ENCODE data around the gene CILP2.

Gene CILP2, protein sequence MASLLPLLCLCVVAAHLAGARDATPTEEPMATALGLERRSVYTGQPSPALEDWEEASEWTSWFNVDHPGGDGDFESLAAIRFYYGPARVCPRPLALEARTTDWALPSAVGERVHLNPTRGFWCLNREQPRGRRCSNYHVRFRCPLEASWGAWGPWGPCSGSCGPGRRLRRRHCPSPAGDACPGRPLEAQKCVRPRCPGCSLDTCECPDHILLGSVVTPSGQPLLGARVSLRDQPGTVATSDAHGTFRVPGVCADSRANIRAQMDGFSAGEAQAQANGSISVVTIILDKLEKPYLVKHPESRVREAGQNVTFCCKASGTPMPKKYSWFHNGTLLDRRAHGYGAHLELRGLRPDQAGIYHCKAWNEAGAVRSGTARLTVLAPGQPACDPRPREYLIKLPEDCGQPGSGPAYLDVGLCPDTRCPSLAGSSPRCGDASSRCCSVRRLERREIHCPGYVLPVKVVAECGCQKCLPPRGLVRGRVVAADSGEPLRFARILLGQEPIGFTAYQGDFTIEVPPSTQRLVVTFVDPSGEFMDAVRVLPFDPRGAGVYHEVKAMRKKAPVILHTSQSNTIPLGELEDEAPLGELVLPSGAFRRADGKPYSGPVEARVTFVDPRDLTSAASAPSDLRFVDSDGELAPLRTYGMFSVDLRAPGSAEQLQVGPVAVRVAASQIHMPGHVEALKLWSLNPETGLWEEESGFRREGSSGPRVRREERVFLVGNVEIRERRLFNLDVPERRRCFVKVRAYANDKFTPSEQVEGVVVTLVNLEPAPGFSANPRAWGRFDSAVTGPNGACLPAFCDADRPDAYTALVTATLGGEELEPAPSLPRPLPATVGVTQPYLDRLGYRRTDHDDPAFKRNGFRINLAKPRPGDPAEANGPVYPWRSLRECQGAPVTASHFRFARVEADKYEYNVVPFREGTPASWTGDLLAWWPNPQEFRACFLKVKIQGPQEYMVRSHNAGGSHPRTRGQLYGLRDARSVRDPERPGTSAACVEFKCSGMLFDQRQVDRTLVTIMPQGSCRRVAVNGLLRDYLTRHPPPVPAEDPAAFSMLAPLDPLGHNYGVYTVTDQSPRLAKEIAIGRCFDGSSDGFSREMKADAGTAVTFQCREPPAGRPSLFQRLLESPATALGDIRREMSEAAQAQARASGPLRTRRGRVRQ

DNA sequence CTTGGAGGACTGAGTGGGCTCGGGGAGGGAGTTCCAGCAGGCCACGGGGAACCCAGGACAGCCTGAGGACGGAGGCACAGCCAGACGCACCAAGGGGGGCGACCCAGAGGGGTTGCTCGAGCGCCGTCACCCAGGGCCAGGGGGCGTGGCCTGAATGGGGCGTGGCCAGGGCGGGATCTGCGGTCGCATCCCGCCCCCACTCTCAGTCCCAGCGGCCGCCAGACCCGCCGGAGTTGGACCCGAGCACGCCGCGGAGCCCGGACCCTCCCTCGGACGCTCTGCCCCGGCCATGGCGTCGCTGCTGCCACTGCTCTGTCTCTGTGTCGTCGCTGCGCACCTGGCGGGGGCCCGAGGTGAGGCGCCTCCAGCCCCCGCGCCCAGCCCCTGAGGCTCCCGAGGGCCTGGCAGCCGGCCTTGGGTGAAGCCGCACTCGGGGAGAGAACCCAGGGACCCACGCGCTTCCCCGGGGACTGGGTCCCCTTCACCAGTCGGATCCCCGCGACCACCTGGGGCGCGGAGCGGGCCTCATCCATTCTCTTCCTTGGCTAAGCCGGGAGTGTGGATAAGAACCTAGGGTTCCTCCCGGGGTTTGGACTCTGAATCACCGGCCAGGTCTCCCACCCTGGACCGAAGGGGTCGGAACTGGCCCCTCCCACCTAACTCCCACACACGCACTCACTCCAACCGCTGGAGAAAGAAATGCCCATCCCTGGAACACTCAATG lies at the start of gene CILP2:
Gene CILP2 (plus strand): TSS at position 205 of the 724 bp plus-strand sequence. CDS start 85 bp downstream, at position 290.
- DNase-seq, result peak in 2 of 3 donors; percentile 28 to 49

DNA sequence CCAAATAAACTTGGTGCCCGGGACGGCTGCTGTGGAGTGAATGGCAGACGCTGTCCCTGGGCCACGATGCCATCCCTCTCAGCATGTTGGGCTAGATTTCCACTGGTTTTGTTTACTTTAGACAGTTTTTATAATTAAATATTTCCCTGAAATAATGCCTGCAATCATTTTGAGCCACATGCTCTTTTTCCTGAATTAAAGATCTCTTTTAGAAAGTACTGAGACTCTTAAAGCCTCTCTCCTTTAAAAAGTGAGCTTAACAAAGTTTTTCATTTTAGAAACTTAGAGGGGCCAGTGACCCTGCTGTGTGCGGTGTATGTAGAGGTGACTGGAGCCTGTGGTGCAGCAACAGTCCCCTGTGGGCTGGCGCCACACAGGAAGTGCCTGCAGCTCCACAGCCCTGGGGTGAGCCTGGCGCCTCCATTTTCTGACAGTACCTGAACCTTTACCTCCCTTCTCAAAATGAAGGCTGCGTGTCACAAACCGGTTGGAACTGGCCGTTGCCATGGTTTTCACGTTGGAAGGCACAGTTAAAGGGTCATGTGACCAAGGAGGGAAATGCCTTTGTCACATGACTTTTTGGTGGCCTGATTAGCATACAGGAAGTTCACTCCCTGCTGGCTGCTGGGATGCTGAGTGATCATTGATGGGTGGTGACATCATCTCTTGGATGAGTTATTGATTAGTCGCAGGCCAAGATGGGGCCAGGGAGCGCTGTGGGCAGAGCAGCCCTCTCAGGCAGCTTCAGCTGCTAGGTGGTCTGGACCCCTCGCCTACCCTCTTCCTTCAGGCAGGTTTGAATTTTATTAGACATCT lies 49.0 kb upstream of the CILP2 start:
- DNase-seq, result peak; percentile 69 to 83 (median 74)

DNA sequence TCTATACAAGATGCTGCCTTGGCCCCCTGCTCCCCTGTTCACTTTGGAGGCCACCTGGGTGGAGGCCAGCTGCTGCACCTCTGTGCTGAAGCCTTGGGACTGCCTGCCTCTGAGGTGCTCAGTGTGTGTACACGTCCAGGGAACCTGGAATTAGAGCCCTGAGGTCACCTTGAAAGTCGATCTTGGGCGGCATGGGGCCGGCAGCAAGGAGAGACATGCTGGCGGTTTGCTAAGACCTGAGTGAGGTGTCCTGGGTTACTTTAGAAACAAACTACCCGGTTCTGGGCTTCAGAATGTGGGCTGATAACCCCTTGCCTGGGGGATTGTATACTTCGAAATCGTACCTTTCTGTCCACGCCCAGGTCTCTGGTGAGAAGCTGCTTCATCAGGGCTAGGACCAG lies 48.3 kb upstream of the CILP2 start:
- DNase-seq, result no peak

DNA sequence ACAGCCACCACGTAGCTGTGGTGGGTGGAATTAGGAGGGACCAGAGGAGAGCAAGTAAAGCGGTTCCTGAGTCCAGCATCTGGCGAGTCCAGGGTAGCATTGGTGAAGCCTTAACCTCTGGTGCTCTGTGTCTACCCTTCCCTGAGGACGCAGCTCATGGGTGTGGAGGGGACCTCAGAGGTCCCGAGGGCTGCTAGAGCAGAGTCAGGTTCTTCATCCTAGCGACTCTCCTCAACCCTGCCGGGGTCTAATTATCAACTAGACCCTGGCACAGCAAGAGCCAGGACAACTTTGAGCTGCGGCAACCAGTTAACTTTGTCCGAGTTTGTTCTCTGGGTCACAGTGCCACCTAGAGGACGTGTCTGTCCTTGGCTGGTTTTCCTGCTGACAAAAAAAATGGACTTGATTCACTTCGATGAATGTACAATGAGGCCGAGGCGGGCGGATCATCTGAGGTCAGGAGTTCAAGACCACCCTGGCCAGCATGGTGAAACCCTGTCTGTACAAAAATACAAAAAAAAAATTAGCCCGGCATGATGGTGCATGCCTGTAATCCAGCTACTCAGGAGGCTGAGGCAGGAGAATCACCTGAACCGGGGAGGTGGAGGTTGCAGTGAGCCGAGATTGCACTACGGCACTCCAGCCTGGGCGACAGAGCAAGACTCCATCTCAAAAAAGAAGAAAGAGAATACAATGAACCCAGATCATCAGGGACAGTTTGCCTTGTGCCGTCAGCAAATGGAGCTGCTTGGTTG lies 47.7 kb upstream of the CILP2 start:
- DNase-seq, result peak; percentile 78 to 85 (median 83)

DNA sequence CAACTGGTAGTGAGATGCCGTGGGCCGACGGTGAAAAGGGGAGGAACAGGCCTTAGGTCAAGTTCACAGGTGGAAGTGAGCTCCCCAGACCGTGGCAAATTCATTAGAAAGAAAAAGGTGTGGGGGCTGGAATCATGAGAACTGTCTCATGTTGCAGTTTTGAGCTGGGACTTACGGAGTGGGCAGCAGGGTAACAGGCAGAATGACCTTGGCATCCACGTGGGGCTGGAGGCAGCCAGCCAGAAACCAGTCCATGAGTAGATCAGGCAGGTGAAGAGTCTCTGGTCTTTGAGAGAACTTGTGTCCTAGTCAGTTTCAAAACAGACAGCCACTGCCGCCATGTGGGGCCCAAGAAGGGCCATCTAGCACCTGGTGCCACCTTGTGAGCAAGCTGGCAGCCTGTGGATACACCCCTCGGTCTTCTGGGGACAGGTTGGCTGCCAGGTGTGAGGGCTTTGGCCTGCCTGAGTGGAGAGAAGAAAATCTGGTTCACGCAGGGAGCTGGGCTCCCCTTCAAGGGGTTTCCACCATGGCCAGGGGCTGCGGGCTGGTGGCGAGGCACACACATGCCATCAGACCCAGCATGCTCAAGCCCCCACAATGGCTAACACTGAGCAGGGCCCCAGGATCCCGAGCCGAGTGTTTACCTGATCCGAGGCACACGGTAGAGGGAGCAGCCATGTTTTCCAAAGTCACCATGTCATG lies 46.6 kb upstream of the CILP2 start:
- DNase-seq, result no peak

DNA sequence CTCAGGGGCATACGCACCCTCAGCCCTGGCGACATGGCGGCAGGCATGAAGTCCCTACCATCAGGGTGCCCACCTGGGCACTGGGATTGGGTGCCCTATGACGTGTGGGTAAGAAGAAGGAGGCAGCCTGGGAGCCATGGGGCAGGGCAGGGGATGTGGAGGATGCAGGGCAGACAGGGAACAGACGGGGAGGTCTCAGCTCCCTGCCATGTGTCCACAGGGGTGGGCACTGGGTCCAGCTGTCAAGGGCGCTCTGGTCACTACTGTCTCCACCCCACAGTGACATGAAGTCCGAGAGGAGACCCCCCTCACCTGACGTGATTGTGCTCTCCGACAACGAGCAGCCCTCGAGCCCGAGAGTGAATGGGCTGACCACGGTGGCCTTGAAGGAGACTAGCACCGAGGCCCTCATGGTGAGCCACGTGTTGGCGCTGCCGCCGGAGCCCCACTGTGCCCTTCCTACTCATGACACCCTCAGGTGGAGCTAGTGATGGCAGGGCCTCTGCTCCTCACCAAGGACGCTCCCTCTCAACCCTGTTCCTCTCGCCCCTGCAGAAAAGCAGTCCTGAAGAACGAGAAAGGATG lies 45.9 kb upstream of the CILP2 start:
- DNase-seq, result no peak

DNA sequence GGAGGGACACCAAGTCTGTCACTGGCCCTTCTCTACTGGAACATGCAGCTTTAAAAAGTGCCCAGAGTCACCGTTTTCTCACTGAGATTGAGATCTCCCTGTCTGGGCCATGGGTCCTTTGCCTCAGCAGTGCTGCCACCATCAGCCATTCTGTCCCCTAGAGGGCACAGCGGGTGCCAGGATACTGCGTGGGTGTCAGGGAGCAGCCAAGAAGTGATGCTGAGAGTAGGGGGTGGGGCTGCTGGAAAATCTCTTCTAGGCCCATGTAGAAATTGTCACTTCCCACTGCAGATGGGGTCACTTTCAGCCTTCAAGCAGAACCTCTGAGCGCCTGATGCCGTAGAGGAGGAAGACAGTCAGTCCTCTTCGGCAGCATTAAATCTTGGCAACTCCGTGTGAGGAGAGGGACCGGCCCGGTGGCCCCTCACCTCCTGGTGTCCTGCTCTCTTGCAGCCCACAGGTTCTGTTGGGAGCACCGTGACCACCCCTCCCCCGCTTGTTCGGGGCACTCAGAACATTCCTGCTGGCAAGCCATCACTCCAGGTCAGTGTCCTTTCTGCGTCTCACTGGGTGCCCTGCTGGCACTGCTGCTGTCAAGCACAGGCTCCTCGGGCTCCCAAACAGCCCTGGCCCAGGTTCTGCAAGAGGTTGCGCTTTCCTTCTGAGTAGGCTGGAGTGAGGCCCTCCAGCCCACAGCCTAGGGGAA lies 44.1 kb upstream of the CILP2 start:
- DNase-seq, result peak in 1 of 3 donors; percentile 25

DNA sequence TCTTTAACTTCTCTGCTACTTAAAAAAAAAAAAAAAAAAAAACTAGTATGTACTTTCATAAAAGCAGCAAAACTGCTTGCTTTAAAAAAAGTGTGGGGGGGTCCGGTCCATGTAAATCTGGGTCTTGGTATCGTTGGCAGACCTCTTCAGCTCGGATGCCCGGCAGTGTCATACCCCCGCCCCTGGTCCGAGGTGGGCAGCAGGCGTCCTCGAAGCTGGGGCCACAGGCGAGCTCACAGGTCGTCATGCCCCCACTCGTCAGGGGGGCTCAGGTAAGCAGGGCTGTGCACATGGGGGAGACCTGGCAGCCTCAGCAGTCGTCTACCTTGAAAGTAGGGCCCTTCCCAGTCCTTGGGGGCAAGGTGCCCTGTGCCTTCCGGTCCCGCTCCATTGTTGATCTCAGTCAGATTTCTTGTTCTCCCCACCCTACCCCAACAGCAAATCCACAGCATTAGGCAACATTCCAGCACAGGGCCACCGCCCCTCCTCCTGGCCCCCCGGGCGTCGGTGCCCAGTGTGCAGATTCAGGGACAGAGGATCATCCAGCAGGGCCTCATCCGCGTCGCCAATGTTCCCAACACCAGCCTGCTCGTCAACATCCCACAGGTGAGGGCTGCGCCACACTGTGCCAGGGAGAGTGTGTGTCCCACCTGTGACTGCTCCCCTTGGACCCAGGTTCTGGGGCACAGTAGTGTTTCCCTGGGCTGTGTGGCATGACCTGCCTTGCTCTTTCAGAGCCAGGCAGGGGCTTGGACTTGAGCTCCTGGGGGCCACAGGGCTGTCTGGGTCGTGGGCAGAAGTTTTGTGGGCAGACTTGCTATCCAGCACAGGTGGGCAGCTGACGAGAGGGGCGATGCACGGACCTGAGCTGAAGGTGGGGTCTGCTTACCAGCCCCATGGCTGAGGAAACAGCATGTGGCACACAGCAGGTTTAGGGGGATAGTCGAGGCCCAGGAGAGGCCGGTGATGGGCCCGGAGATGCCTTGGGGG lies 42.2 kb upstream of the CILP2 start:
- DNase-seq, result no peak

DNA sequence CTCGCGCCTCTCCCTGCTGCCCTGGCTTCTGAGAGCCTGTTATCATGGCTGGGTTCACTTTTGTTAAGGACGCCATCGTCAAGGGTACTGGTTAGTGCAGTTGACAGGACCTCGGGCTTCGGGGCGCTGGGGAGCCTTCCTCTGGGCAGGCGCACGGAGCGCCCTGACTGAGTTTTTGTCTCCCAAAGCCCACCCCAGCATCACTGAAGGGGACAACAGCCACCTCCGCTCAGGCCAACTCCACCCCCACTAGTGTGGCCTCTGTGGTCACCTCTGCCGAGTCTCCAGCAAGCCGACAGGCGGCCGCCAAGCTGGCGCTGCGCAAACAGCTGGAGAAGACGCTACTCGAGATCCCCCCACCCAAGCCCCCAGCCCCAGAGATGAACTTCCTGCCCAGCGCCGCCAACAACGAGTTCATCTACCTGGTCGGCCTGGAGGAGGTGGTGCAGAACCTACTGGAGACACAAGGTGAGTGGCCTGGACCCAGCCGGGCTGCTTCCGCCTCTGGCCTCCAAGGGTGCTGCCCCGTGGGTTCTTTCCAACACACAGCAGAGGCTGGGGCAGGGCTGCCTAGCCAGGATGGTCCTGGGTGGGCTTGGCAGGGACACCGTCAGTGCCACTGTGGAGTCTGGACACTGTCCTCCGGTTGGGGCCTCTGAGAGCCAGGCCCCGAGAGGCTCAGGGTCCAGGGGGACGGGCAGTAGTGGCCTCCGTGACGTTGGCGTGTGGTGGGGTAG lies 39.6 kb upstream of the CILP2 start:
- DNase-seq, result no peak

DNA sequence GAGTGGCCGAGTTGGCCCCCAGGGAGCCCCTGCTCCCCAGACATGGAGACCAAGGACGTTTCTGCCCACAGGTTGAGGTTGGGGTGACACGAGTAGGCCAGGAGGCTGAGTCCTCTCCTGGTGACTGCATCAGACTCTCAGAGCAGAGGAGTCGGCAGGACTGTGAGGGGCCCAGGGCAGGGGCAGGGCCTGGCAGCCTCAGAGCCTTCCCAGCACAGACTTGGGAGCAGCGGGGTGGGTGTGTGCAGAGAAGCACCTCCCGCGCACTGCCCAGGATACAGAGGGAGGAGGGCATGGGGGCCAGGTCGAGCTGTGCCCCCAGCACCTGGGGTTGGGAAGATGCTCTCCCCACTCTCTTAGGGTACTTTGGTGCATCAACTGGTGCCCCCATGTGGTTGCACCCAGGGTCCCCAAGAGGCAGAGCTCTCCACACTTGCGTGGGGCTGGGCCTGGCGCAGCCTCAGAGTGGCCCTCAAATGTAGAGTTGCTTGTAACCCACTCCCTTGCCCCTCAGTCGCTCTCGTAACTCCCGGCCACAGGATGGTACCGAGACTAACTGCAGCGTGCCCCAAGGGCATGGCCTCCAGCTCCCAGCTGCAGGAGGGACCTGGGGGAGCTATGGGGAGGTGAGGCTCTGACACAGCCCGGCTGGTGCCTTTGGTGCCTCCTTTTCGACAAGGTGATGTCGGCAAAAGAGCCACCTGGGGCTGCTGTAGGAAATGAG lies 38.6 kb upstream of the CILP2 start:
- no peak for DNase-seq

DNA sequence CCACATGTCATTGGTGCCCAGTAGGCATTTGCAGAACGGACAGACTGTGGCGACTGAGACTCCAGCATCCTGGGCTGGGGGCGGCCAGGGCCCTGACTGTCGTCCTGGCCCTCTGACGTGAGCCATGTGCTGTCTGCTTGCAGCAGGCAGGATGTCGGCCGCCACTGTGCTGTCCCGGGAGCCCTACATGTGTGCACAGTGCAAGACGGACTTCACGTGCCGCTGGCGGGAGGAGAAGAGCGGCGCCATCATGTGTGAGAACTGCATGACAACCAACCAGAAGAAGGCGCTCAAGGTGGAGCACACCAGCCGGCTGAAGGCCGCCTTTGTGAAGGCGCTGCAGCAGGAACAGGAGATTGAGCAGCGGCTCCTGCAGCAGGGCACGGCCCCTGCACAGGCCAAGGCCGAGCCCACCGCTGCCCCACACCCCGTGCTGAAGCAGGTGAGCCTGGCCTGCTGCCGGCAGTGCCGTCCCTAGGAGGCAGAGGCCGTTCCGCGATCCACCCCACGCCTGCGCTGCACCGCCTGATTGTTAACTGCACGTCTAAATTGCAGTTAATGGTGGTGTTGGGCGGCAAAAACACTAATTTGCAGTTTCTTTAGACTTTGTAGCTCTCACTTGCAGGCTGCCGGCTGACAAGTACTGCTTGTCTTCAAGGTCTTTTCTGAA lies 37.0 kb upstream of the CILP2 start:
- DNase-seq, result no peak

DNA sequence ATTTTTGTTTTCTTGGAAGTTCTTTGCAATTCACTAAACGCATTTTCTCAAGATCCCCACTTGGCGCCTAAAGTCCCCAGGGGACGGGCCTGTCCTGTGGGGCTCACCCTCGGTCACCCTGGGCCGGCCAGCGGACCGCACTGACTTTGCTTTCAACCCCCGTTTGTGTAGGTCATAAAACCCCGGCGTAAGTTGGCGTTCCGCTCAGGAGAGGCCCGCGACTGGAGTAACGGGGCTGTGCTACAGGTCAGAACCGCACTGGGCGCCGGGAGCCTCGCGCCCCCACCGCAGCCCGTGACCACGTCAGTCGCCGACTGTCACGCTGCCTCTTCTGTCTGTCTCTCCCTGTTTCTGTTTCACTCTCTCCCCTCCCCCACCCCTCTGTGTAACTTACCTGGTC lies 36.3 kb upstream of the CILP2 start:
- no peak for DNase-seq

DNA sequence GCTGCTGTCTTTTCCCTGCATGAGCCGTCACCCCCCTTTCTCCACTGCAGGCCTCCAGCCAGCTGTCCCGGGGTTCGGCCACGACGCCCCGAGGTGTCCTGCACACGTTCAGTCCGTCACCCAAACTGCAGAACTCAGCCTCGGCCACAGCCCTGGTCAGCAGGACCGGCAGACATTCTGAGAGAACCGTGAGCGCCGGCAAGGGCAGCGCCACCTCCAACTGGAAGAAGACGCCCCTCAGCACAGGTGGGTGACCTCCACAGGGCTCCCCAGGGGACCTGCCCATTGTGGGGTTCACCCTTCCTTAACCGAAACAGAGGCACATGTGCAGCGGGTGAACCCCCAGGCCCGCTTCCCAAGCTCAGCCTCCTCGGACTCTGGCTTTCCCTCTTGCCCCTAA lies 35.8 kb upstream of the CILP2 start:
- DNase-seq, result no peak

DNA sequence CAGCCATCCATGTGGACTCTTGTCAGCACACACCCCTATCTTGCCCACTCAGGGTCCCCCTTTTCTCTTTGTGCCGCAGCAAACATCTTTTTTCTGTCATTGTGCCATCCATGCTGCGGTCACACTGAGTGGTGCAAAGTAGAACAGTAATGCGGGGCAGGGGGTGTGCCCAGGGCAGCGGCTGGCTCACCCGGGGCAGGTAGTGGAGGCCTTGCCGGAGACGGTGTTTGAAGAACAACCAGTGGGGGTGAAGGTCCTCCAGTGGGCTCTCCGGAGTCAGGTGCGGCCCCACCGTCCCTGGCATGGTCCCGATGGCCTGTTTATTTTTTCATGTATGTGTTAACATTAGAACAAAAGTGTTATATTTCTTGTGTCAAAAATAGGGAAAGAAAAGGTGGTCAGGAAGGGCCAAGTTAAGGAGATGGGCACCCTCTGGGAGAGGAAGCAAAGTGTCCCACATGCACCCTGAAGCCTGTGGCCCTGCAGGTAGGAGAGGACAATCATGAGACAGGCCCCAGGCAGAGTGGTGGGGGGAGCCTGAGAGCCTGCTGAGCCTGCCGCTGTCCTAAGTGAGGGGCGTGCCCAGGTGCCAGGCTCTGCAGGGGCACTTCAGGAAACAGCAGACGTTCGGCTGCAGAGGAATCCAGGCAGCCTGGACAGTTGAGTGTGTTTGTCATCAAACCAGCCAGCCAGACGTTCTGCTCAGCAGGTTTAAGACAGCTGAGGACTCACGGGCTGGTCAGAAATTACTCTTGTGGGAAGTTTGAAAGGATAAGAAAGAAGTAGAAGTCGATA lies 35.1 kb upstream of the CILP2 start:
- DNase-seq, result no peak
